Umbilical cord (tissue), 2 donors: ENCODE measurements around the gene TGM1. TPM values are rescaled to one million over a fixed set of nuclear protein-coding genes. Genes with fewer than 3 reads are reported as not detected.
"Not testable (repeated sequence)": the region's sequence is repeated elsewhere in the genome, so short reads cannot be mapped to it uniquely, and the experiment has no call there.

ENCODE experiments used
- DNase-seq: peaks from one replicate; pipeline ENCODE4 v3.0.0-alpha.2; 2015; ENCODE audit warnings: low spot score
- total RNA-seq: library from RNA; depleted of rRNA; stranded (reverse); fragments of >200 nt; gene quantifications from one replicate; pipeline ENCODE4 v1.2.3, GENCODE V29; 2014; ENCODE audit warnings: low replicate concordance; ENCODE audit not compliant: insufficient read depth

The TGM1 gene
- total RNA-seq, 1 donor from 2014 or later: 9.4 TPM

GRCh38 chr14:24255438-24255837 lies 7.5 kb downstream of the TGM1 start:
- DNase-seq: no peak

- DNase-seq: no peak
Measured at GRCh38 chr14:24254630-24255392, 8.2 kb downstream of the TGM1 start.

GRCh38 chr14:24253936-24254335 lies 9.0 kb downstream of the TGM1 start:
- no peak for DNase-seq

- DNase-seq: no peak
Measured at GRCh38 chr14:24252289-24253124, 10.5 kb downstream of the TGM1 start.

- DNase-seq: no peak
Measured at GRCh38 chr14:24251880-24252288, 11.1 kb downstream of the TGM1 start.

- DNase-seq: no peak
Measured at GRCh38 chr14:24250354-24250753, 12.6 kb downstream of the TGM1 start.

DNA sequence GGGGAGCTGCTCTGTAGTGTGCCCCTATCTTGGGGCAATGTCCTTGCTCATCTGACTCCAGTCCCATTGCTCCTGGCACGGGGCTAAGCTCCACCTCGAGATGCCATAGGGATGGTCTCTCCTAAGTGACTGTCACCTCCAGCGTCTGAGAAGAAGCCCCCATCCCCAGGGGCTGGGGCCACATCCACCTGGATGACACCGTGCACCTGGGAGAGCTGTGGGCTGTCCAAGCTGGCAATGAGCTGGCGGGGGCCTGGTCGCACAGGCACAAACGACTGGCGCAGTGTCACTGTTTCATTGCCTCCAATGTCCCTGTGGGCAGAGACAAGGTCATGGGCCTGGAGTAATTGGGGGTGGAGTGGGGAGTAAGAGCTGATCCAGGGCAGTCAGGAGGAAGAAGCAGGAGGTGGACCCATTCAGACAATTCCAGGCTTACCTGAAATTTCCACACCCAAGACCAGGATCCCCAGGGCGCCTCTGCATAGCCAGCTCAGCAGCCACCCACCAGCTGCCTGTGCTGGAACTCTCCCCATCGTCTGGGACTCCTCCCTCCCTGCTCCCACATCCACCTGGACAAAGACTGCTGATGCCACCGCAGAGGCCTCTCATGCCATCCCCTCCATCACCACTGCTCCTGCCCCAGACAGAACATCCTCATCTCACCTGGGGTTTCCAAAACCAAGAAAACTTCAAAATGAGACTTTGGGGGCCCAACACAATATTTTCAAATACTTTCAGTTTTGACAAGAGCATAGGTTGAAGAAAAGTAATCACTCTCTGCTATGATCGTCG lies 13.6 kb downstream of the TGM1 start:
- no peak for DNase-seq

- DNase-seq: no peak
Measured at GRCh38 chr14:24247422-24247821, 15.6 kb downstream of the TGM1 start.

- DNase-seq: no peak
Measured at GRCh38 chr14:24246765-24247212, 16.2 kb downstream of the TGM1 start.

GRCh38 chr14:24245350-24245749 lies 17.6 kb downstream of the TGM1 start:
- not testable (repeated sequence) for DNase-seq

DNA sequence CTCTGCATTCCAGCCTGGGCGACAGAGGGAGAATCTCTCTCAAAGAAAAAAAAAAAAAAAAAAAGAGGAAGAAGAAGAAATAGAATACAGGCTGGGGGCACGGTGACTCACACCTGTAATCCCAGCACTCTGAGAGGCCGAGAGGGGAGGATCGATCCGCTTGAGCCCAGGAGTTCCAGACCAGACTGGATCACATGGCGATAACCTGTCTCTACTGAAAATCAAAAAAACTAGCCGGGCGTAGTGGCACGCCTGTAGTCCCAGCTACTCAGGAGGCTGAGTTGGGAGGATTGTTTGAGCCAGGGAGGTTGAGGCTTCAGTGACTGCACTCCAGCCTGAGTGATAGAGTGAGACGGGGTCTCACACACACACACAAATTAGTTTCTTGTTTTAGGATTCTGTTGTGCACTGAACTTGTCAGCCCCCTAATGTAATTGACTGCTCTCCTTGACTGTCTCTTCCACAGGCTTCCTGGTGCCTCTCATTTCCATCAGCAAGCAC lies 19.6 kb downstream of the TGM1 start:
- no peak for DNase-seq

- peak; percentile 98 for DNase-seq
Measured at GRCh38 chr14:24241829-24242443, 21.0 kb downstream of the TGM1 start.

GRCh38 chr14:24240110-24240918 lies 22.7 kb downstream of the TGM1 start:
- no peak for DNase-seq

GRCh38 chr14:24238527-24239037 lies 24.4 kb downstream of the TGM1 start:
- no peak for DNase-seq

DNA sequence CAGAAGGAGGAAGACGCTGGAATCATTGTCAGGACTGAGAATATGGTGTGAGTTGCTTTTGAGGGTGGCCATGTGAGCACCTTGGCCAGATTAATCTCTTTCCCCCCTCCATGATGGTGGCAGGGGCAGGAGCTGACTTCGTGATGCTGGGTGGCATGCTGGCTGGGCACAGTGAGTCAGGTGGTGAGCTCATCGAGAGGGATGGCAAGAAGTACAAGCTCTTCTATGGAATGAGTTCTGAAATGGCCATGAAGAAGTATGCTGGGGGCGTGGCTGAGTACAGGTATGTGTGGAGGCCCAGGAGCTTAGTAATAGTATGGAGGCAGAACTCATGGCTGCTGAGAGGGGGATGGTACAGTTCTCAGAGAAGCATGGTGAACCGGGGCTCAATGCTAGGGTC lies 24.9 kb downstream of the TGM1 start:
- DNase-seq: no peak

GRCh38 chr14:24237463-24237955 lies 25.5 kb downstream of the TGM1 start:
- no peak for DNase-seq

DNA sequence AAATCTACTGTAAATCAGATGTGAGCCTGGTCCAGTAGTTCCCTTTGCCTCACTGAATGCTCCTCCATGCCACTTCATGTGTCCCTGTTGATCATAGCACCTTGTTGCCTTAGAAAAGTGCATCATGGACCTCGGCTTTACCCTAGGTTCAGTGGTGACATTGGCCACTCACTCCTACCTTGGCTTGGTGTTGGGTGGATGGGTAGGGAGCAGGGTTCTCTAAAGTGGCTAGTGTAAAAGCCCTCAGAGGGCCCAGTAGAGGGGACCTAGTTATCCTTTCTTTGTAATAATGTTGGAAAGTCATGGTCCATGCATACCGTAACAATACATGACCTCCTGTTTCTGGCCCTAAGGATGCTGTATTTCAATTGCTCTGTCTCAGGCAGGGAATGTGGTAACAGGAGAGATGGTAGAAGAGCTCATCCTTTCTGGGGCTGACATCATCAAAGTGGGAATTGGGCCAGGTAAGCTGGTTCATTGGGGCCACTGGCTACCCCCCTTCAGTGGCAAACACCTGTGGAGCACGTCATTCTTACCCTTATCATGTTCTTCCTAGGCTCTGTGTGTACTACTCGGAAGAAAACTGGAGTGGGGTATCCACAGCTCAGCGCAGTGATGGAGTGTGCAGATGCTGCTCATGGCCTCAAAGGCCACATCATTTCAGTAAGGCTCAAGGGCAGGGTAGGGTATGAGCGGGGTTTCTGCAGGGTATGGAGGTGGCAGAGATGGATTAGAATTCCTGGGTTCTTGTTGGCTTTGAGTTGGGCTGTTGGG lies 26.1 kb downstream of the TGM1 start:
- DNase-seq: no peak

GRCh38 chr14:24235804-24236688 lies 26.9 kb downstream of the TGM1 start:
- no peak for DNase-seq
